HepG2 (cell line): ENCODE results near the gene ZNF331. TPM values are rescaled to one million over a fixed set of nuclear protein-coding genes. Genes with fewer than 3 reads are reported as not detected.
A peak's percentile ranks its signal among the peaks of the same experiment; 100 is the strongest.

Source experiments
- ATAC-seq: fragments of 200-7000 bp; cut with Tn5 transposase; 3 replicates; pipeline ENCODE4 v1.9.1; 2020; ENCODE audit warnings: mild to moderate bottlenecking, moderate library complexity
- Bru-seq: library from RNA; stranded (reverse); fragments of 400-500 nt; gene quantifications from one replicate; lab custom pipeline; 2021; lab: Mats Ljungman, UMichigan
- BruChase-seq, 2 experiments: library from RNA; stranded (reverse); fragments of 400-500 nt; gene quantifications; one replicate each; lab custom pipeline; 2021; lab: Mats Ljungman, UMichigan
- BruUV-seq: library from RNA; stranded (reverse); fragments of 400-500 nt; replicated peaks from 2 replicates; lab custom pipeline; 2021; lab: Mats Ljungman, UMichigan
- CTCF ChIA-PET: fragments of 300-600 bp; formaldehyde crosslinking; extraction: SDS; loops from one replicate; lab custom pipeline; 2021; ENCODE audit warnings: low total read pairs, inconsistent platforms, low intra/inter-chr PET ratio; lab: Yijun Ruan, JAX
- POLR2A ChIA-PET: fragments of 350-600 bp; sonication (Branson Sonifier 250); formaldehyde crosslinking; loops from one replicate; lab custom pipeline; 2020; ENCODE audit warnings: antibody characterized with exemption, inconsistent platforms; lab: Yijun Ruan, JAX
- DNase-seq: peaks from one replicate; pipeline ENCODE4 v3.0.0-alpha.2; 2015; ENCODE audit warnings: low spot score
- FAIRE-seq: peaks from 3 replicates; lab custom pipeline; 2011; peaks lifted over from hg19 to GRCh38; lab: Jason Lieb, UNC
- H2AFZ ChIP-seq: one replicate; pipeline ENCODE4 v1.6.1; 2011; ENCODE audit warnings: low read length, inconsistent platforms
- H3K27ac ChIP-seq: fragments of 300-600 bp; 3 replicates; pipeline ENCODE4 v1.8.0; 2011; ENCODE audit warnings: mixed run types, mild to moderate bottlenecking, mixed read lengths, low read length, inconsistent platforms; ENCODE audit not compliant: insufficient read depth; ENCODE audit errors: extremely low read length
- H3K27me3 ChIP-seq, 2 experiments: fragments of 200-600 bp in 1 of 2; 2 replicates in 1 of 2; 3 replicates in 1 of 2; pipeline versions ENCODE4 v1.6.0 to v1.8.0; 2011; ENCODE audit warnings: low read length in 2 of 2, mild to moderate bottlenecking in 2 of 2, moderate library complexity in 2 of 2, inconsistent platforms in 1 of 2; ENCODE audit not compliant: insufficient read depth in 2 of 2, control insufficient read depth in 1 of 2
- H3K36me3 ChIP-seq, 2 experiments: fragments of 200-600 bp in 1 of 2; replicated peaks in 1 of 2; 2 replicates in 1 of 2; 3 replicates in 1 of 2; pipeline versions ENCODE4 v1.5.1 to v1.8.0; 2011; ENCODE audit warnings: low read length in 2 of 2, inconsistent platforms in 1 of 2; ENCODE audit not compliant: insufficient read depth in 2 of 2, control insufficient read depth in 1 of 2
- H3K4me1 ChIP-seq: 2 replicates; pipeline ENCODE4 v1.5.1; 2012; ENCODE audit warnings: low read length, inconsistent platforms; ENCODE audit not compliant: insufficient read depth
- H3K4me2 ChIP-seq: 2 replicates; pipeline ENCODE4 v1.6.0; 2011; ENCODE audit warnings: low read depth, low read length, inconsistent platforms
- H3K4me3 ChIP-seq, 3 experiments: fragments of 200-600 bp in 1 of 3; sonication (generic), shearing (Covaris generic) in 1 of 3; replicated peaks in 1 of 3; 2 replicates each; pipeline ENCODE4 v1.5.1; 2011 to 2016; ENCODE audit warnings: low read length in 3 of 3, inconsistent platforms in 2 of 3, low read depth in 2 of 3, mild to moderate bottlenecking in 2 of 3, control low read depth in 1 of 3, mixed read lengths in 1 of 3; ENCODE audit not compliant: insufficient read depth in 1 of 3
- H3K79me2 ChIP-seq: one replicate; pipeline ENCODE4 v1.6.1; 2011; ENCODE audit warnings: low read length, inconsistent platforms; ENCODE audit not compliant: insufficient read depth
- H3K9ac ChIP-seq: 2 replicates; pipeline ENCODE4 v1.6.0; 2011; ENCODE audit warnings: mild to moderate bottlenecking, low read depth, low read length, inconsistent platforms; ENCODE audit not compliant: insufficient read depth
- H3K9me3 ChIP-seq: 2 replicates; pipeline ENCODE4 v1.5.1; 2012; ENCODE audit warnings: mild to moderate bottlenecking, low read length
- H4K20me1 ChIP-seq: 2 replicates; pipeline ENCODE4 v1.6.0; 2011; ENCODE audit warnings: inconsistent platforms, mild to moderate bottlenecking, low read length, moderate library complexity; ENCODE audit not compliant: insufficient read depth
- FOXO4 ChIP-seq: sonication (generic); formaldehyde crosslinking; conservative IDR thresholded peaks from 2 replicates; pipeline ENCODE4 v1.8.1; 2023; ENCODE audit warnings: missing genetic modification reagents
- GZF1 ChIP-seq: sonication (generic); formaldehyde crosslinking; IDR thresholded peaks from 2 replicates; pipeline ENCODE4 v1.5.1; 2020; ENCODE audit warnings: mild to moderate bottlenecking, missing genetic modification reagents
- HNF1B ChIP-seq: sonication (generic); formaldehyde crosslinking; IDR thresholded peaks from 2 replicates; pipeline ENCODE4 v1.5.1; 2020; ENCODE audit warnings: mild to moderate bottlenecking, moderate library complexity, missing genetic modification reagents
- KLF16 ChIP-seq, 2 experiments: sonication (generic) in 1 of 2; formaldehyde crosslinking in 1 of 2; IDR thresholded peaks; 2 replicates each; pipeline versions ENCODE4 v1.6.1 to v1.8.0; 2016 to 2023; ENCODE audit warnings: missing genetic modification reagents in 2 of 2, missing compliant biosample characterization in 1 of 2
- MAF1 ChIP-seq: sonication (generic); formaldehyde crosslinking; IDR thresholded peaks from 2 replicates; pipeline ENCODE4 v1.5.0; 2020; ENCODE audit warnings: missing genetic modification reagents, borderline replicate concordance
- MYC ChIP-seq: sonication (generic); formaldehyde crosslinking; IDR thresholded peaks from 2 replicates; pipeline ENCODE4 v1.9.0; 2021; ENCODE audit warnings: missing genetic modification reagents, borderline replicate concordance
- NKX3-1 ChIP-seq: sonication (generic); formaldehyde crosslinking; IDR thresholded peaks from 2 replicates; pipeline ENCODE4 v1.5.0; 2020; ENCODE audit warnings: missing genetic modification reagents
- NR1H2 ChIP-seq: sonication (generic); formaldehyde crosslinking; IDR thresholded peaks from 2 replicates; pipeline ENCODE4 v1.8.1; 2022; ENCODE audit warnings: low read depth, missing genetic modification reagents, borderline replicate concordance
- POLR2AphosphoS5 ChIP-seq: IDR thresholded peaks from 2 replicates; pipeline ENCODE4 v1.6.1; 2012; ENCODE audit warnings: low read depth, low read length
- RXRA ChIP-seq: sonication (generic); formaldehyde crosslinking; IDR thresholded peaks from 2 replicates; pipeline ENCODE4 v1.5.1; 2020; ENCODE audit warnings: missing genetic modification reagents
- STAT5B ChIP-seq: sonication (generic); formaldehyde crosslinking; IDR thresholded peaks from 2 replicates; pipeline ENCODE4 v1.4.0; 2020; ENCODE audit warnings: missing genetic modification reagents
- ZNF589 ChIP-seq: sonication (generic); formaldehyde crosslinking; conservative IDR thresholded peaks from 2 replicates; pipeline ENCODE4 v1.8.0; 2022; ENCODE audit warnings: mild to moderate bottlenecking, moderate library complexity, missing genetic modification reagents
- WGBS: methylation state at CpG from one replicate; pipeline ENCODE4 v1.1.6; 2017; ENCODE audit warnings: low lambda C conversion rate; 5-methylcytosine and 5-hydroxymethylcytosine counted together
- in situ Hi-C: cut with HindIII; loops from 2 replicates; pipeline ENCODE4 v1.10.0; 2017; ENCODE audit warnings: low pct_unique_long_range_greater_than_20kb; ENCODE audit not compliant: extremely low pct_ligation_motif_present
- intact Hi-C: fragments of 100-400 bp; cut with micrococcal nuclease; formaldehyde crosslinking; loops from one replicate; pipeline ENCODE4 v1.10.0; 2022; ENCODE audit not compliant: unreplicated experiment
- long read RNA-seq, 2 experiments: library from RNA in 1 of 2; library from polyadenylated mRNA in 1 of 2; stranded (forward) in 1 of 2; unstranded in 1 of 2; transcript quantifications; one replicate each; pipeline ENCODE4 v2.0.0, GENCODE V29; 2019 to 2022
- polyA minus RNA-seq, 3 experiments: library from RNA; depleted of rRNA, polyadenylated mRNA; stranded (reverse); fragments of >200 nt; gene quantifications; 2 replicates each; pipeline ENCODE4 v1.2.3, GENCODE V29; 2011; ENCODE audit warnings: low replicate concordance in 1 of 3
- polyA plus RNA-seq, 8 experiments: library from polyadenylated mRNA; depleted of rRNA in 3 of 8; stranded (reverse) in 7 of 8; unstranded in 1 of 8; fragments of >200 nt; fragmentation: Illumina TruSeq in 4 of 8; extraction: Trizol in 4 of 8; gene quantifications; 2 replicates each; pipeline versions ENCODE4 v1.2.1 to v1.2.3, GENCODE V29; 2011 to 2016; ENCODE audit warnings: low read depth in 4 of 8, missing spikeins in 1 of 8, mixed read lengths in 1 of 8; ENCODE audit not compliant: insufficient read depth in 1 of 8
- total RNA-seq, 5 experiments: library from RNA; depleted of rRNA; stranded (reverse); fragments of >200 nt; fragmentation: Illumina TruSeq; extraction: Trizol; gene quantifications; 2 replicates each; pipeline ENCODE4 v1.2.3, GENCODE V29; 2016; ENCODE audit warnings: low read depth in 1 of 5

Gene ZNF331
- total RNA-seq (2016; rRNA removed; fragmentation: Illumina TruSeq; extraction: Trizol) (13.3 and 15.2 TPM in 2 replicates), polyA plus RNA-seq (2011; rRNA removed) (8.2 and 9.5 TPM in 2 replicates), polyA minus RNA-seq (2011; rRNA and poly(A)+ RNA removed; ENCODE audit: low replicate concordance) (5.6 and 18.7 TPM in 2 replicates), Bru-seq, nascent RNA (percentile 66 among the genes with signal in this experiment), BruChase-seq, experiment 1, labeled RNA remaining after a 6-hour chase (percentile 64 among the genes with signal in this experiment), BruChase-seq, experiment 2, labeled RNA remaining after a 2-hour chase (percentile 71 among the genes with signal in this experiment)
- 5.0 and 5.3 TPM in 2 replicates for total RNA-seq (2016; cell fraction: cytosol; rRNA removed; fragmentation: Illumina TruSeq; extraction: Trizol; ENCODE audit: low read depth)
- 11.2 and 12.7 TPM in 2 replicates for total RNA-seq (2016; cell fraction: insoluble cytoplasmic fraction; rRNA removed; fragmentation: Illumina TruSeq; extraction: Trizol)
- 8.0 and 8.5 TPM in 2 replicates for total RNA-seq (2016; cell fraction: membrane; rRNA removed; fragmentation: Illumina TruSeq; extraction: Trizol)
- 16.0 and 20.7 TPM in 2 replicates for total RNA-seq (2016; cell fraction: nucleus; rRNA removed; fragmentation: Illumina TruSeq; extraction: Trizol)
- polyA plus RNA-seq (2011; cell fraction: cytosol; rRNA removed) = 3.3 and 4.9 TPM in 2 replicates
- 20.2 and 21.6 TPM in 2 replicates for polyA plus RNA-seq (2011; cell fraction: nucleus; rRNA removed)
- 22.2 and 38.0 TPM in 2 replicates for polyA plus RNA-seq (2012)
- 1.2 and 1.3 TPM in 2 replicates for polyA plus RNA-seq (2016; cell fraction: cytosol; fragmentation: Illumina TruSeq; extraction: Trizol; ENCODE audit: low read depth)
- polyA plus RNA-seq (2016; cell fraction: insoluble cytoplasmic fraction; fragmentation: Illumina TruSeq; extraction: Trizol; ENCODE audit: low read depth) = 10.1 and 10.3 TPM in 2 replicates
- 2.9 and 3.4 TPM in 2 replicates for polyA plus RNA-seq (2016; cell fraction: membrane; fragmentation: Illumina TruSeq; extraction: Trizol; ENCODE audit: low read depth)
- 51.3 and 54.8 TPM in 2 replicates for polyA plus RNA-seq (2016; cell fraction: nucleus; fragmentation: Illumina TruSeq; extraction: Trizol; ENCODE audit: insufficient read depth, low read depth)
- polyA minus RNA-seq (2011; cell fraction: cytosol; rRNA and poly(A)+ RNA removed) = 7.9 and 9.9 TPM in 2 replicates
- polyA minus RNA-seq (2011; cell fraction: nucleus; rRNA and poly(A)+ RNA removed) = 20.4 and 22.9 TPM in 2 replicates
- long read RNA-seq, experiment 1, partial matches to known transcripts = 1 of 7 reads
- long read RNA-seq, experiment 1, other reads (novel, unspliced or antisense) = 3 of 7 reads
- long read RNA-seq, experiment 2, full-length matches to known transcripts = 1 of 13 reads
- long read RNA-seq, experiment 2, partial matches to known transcripts = 0 of 13 reads
- long read RNA-seq, experiment 2, other reads (novel, unspliced or antisense) = 12 of 13 reads

GRCh38 chr19:53537521-53538377, at the start of gene ZNF331:
TSS of gene ZNF331 (plus strand) at chr19:53538145. CDS start at chr19:53569377, 31,232 bp downstream.
- Histone ChIP-seq H3K27ac (peak within 1 kb of the TSS; percentile 89), H4K20me1 (no peaks in the 10 kb centered on the region), H2AFZ (no peak within 1 kb of the TSS), H3K79me2 (peaks cover 17% of the 10 kb centered on the region), H3K9ac (peak within 1 kb of the TSS; percentile 73), H3K4me2 (peak within 1 kb of the TSS; percentile 69), H3K27me3 (no peaks in the 10 kb centered on the region), H3K4me3 (peak within 1 kb of the TSS; percentile 44 to 74 (median 62); a peak in 5 of 6 replicates), H3K36me3 (peaks cover 1 to 15% of the 10 kb centered on the region in 2 experiments; a peak in 3 of 5 replicates), H3K9me3 (no peaks in the 10 kb centered on the region), H3K4me1 (peaks cover 75% of the 10 kb centered on the region)
- ChIA-PET CTCF (no interaction called here), POLR2A (interaction anchor here (1.7 to 2.2 kb wide), 2 partner anchors 17 to 30 kb away, joined by 5 to 7 read pairs; no protein-coding TSS in a partner anchor)
- ATAC-seq (peak; percentile 84), DNase-seq (peak; percentile 39), FAIRE-seq (no peak)
- intact Hi-C loops (no loop called here), in situ Hi-C loops (no loop called here)
- BruUV-seq = no TSS peak
- WGBS = 77% methylated on average over 64 of the region's 81 CpGs
- TF ChIP-seq MAF1 (CRISPR knock-in tag) (no peak), KLF16 (CRISPR knock-in tag; IDR thresholded peaks at IDR 0.05) (0 out of 4 replicates have a peak, but pooled peaks of 1 of the 2 experiments have one; percentile 20), POLR2AphosphoS5 (peak; percentile 56), GZF1 (CRISPR knock-in tag) (peak; percentile 83; the same call in 1 of the 2 replicates), MYC (CRISPR knock-in tag) (peak; percentile 92), ZNF589 (CRISPR knock-in tag) (peak; percentile 70; the same call in 1 of the 2 replicates), NKX3-1 (CRISPR knock-in tag) (no peak), RXRA (CRISPR knock-in tag) (peak; percentile 29; the same call in 1 of the 2 replicates), STAT5B (CRISPR knock-in tag) (no peak), HNF1B (CRISPR knock-in tag) (peak; percentile 15; the same call in 1 of the 2 replicates), NR1H2 (no peak), FOXO4 (CRISPR knock-in tag) (peak; percentile 98)
